Panc1 (cell line): ENCODE measurements around the gene DRD2. TPM values are rescaled to one million over a fixed set of nuclear protein-coding genes. Genes with fewer than 3 reads are reported as not detected.

Experiments
- ATAC-seq: fragments of 200-7000 bp; cut with Tn5 transposase; 2 replicates; pipeline ENCODE4 v1.9.1; 2020; ENCODE audit warnings: mild to moderate bottlenecking, moderate library complexity
- BruUV-seq: library from RNA; stranded (reverse); fragments of 400-500 nt; replicated peaks from 2 replicates; lab custom pipeline; 2021; lab: Mats Ljungman, UMichigan
- CTCF ChIA-PET: fragments of 300-600 bp; sonication (Branson Sonifier 250); formaldehyde crosslinking; loops from one replicate; lab custom pipeline; 2022; ENCODE audit warnings: antibody characterized with exemption; lab: Charles Lee
- POLR2A ChIA-PET: fragments of 300-600 bp; sonication (Branson Sonifier 250); formaldehyde crosslinking; loops from one replicate; lab custom pipeline; 2022; ENCODE audit warnings: antibody characterized with exemption; lab: Charles Lee
- DNase-seq: peaks from one replicate; pipeline ENCODE4 v3.0.0-alpha.2; 2010; ENCODE audit warnings: low read depth, low spot score
- H3K27ac ChIP-seq: 2 replicates; pipeline ENCODE4 v1.5.1; 2011; ENCODE audit warnings: mild to moderate bottlenecking, low read length, inconsistent platforms
- H3K27me3 ChIP-seq: fragments of 200-500 bp; sonication (Bioruptor generic); 2 replicates; pipeline ENCODE4 v1.6.0; 2014; ENCODE audit warnings: low read length, inconsistent platforms; ENCODE audit not compliant: control insufficient read depth, insufficient read depth
- H3K36me3 ChIP-seq: fragments of 200-500 bp; sonication (Bioruptor generic); 2 replicates; pipeline ENCODE4 v1.5.1; 2014; ENCODE audit warnings: inconsistent platforms, mild to moderate bottlenecking, low read length, moderate library complexity; ENCODE audit not compliant: control insufficient read depth, insufficient read depth
- H3K4me1 ChIP-seq: 2 replicates; pipeline ENCODE4 v1.5.1; 2011; ENCODE audit warnings: inconsistent platforms, mild to moderate bottlenecking, low read length, moderate library complexity; ENCODE audit not compliant: control insufficient read depth, insufficient read depth
- H3K4me3 ChIP-seq, 2 experiments: 2 replicates each; pipeline ENCODE4 v1.5.1; 2011 to 2012; ENCODE audit warnings: low read depth in 2 of 2, low read length in 2 of 2, mild to moderate bottlenecking in 2 of 2, inconsistent platforms in 1 of 2, moderate library complexity in 1 of 2
- H3K9me3 ChIP-seq: fragments of 200-500 bp; sonication (Bioruptor generic); 2 replicates; pipeline ENCODE4 v1.5.1; 2014; ENCODE audit warnings: low read depth, mild to moderate bottlenecking, inconsistent platforms, low read length, moderate library complexity; ENCODE audit not compliant: control insufficient read depth, insufficient read depth
- POLR2AphosphoS5 ChIP-seq: IDR thresholded peaks from 2 replicates; pipeline ENCODE4 v1.6.1; 2012; ENCODE audit warnings: mild to moderate bottlenecking, low read depth, low read length, moderate library complexity
- SIN3A ChIP-seq: IDR thresholded peaks from 2 replicates; pipeline ENCODE4 v1.6.1; 2012; ENCODE audit warnings: low read depth, mild to moderate bottlenecking, low read length, moderate library complexity, borderline replicate concordance; ENCODE audit not compliant: insufficient read depth
- TCF7L2 ChIP-seq: IDR thresholded peaks from 2 replicates; pipeline ENCODE4 v1.6.1; 2011; ENCODE audit warnings: mild to moderate bottlenecking, low read depth, low read length, inconsistent platforms
- in situ Hi-C: cut with HindIII; loops from 2 replicates; pipeline ENCODE4 v1.10.0; 2016; ENCODE audit warnings: low sequenced_read_pairs, low pct_unique_long_range_greater_than_20kb
- intact Hi-C: fragments of 100-400 bp; cut with micrococcal nuclease; formaldehyde crosslinking; loops from one replicate; pipeline ENCODE4 v1.10.0; 2022; ENCODE audit not compliant: unreplicated experiment
- total RNA-seq: library from RNA; stranded (reverse); gene quantifications from one replicate; pipeline ENCODE4 v1.2.1, GENCODE V29; 2021; ENCODE audit not compliant: unreplicated experiment
- TF ChIP-seq, protein P1 (sequence below): fragments of 450-650 bp; IDR thresholded peaks from 2 replicates; pipeline ENCODE4 v1.5.1; 2017; ENCODE audit warnings: mild to moderate bottlenecking
- TF ChIP-seq, protein P2 (sequence below), 2 experiments: IDR thresholded peaks; 2 replicates each; pipeline ENCODE4 v1.6.1; 2011 to 2012; ENCODE audit warnings: low read depth in 2 of 2, control low read depth in 1 of 2, low read length in 1 of 2, mild to moderate bottlenecking in 1 of 2, moderate library complexity in 1 of 2; ENCODE audit not compliant: insufficient read depth in 1 of 2

Gene DRD2
- total RNA-seq, 1 experiment from 2014 or later, result 5.3 TPM

- intact Hi-C loops (no loop called here), in situ Hi-C loops (no loop called here)
- H3K4me3 ChIP-seq, result no peak overlapping the region
- BruUV-seq, result no TSS peak
- DNase-seq (no peak), ATAC-seq (no peak)
- CTCF ChIA-PET, result no interaction called here
- no peaks in the 10 kb centered on the region for H3K9me3 ChIP-seq
- H3K4me1 ChIP-seq, result no peaks in the 10 kb centered on the region; the same call in 1 of the 2 replicates
- no peak overlapping the region for H3K27ac ChIP-seq
- TF ChIP-seq TCF7L2 (no peak), POLR2AphosphoS5 (no peak), SIN3A (no peak)
- TF ChIP-seq, protein P1, sequence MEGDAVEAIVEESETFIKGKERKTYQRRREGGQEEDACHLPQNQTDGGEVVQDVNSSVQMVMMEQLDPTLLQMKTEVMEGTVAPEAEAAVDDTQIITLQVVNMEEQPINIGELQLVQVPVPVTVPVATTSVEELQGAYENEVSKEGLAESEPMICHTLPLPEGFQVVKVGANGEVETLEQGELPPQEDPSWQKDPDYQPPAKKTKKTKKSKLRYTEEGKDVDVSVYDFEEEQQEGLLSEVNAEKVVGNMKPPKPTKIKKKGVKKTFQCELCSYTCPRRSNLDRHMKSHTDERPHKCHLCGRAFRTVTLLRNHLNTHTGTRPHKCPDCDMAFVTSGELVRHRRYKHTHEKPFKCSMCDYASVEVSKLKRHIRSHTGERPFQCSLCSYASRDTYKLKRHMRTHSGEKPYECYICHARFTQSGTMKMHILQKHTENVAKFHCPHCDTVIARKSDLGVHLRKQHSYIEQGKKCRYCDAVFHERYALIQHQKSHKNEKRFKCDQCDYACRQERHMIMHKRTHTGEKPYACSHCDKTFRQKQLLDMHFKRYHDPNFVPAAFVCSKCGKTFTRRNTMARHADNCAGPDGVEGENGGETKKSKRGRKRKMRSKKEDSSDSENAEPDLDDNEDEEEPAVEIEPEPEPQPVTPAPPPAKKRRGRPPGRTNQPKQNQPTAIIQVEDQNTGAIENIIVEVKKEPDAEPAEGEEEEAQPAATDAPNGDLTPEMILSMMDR, result no peak
- TF ChIP-seq, protein P2, sequence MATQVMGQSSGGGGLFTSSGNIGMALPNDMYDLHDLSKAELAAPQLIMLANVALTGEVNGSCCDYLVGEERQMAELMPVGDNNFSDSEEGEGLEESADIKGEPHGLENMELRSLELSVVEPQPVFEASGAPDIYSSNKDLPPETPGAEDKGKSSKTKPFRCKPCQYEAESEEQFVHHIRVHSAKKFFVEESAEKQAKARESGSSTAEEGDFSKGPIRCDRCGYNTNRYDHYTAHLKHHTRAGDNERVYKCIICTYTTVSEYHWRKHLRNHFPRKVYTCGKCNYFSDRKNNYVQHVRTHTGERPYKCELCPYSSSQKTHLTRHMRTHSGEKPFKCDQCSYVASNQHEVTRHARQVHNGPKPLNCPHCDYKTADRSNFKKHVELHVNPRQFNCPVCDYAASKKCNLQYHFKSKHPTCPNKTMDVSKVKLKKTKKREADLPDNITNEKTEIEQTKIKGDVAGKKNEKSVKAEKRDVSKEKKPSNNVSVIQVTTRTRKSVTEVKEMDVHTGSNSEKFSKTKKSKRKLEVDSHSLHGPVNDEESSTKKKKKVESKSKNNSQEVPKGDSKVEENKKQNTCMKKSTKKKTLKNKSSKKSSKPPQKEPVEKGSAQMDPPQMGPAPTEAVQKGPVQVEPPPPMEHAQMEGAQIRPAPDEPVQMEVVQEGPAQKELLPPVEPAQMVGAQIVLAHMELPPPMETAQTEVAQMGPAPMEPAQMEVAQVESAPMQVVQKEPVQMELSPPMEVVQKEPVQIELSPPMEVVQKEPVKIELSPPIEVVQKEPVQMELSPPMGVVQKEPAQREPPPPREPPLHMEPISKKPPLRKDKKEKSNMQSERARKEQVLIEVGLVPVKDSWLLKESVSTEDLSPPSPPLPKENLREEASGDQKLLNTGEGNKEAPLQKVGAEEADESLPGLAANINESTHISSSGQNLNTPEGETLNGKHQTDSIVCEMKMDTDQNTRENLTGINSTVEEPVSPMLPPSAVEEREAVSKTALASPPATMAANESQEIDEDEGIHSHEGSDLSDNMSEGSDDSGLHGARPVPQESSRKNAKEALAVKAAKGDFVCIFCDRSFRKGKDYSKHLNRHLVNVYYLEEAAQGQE (IDR thresholded peaks at IDR 0.05; ENCODE audit: insufficient read depth in 1 of 2, low read depth in 2 of 2, low read length in 1 of 2), result no peak
- no peaks in the 10 kb centered on the region for H3K36me3 ChIP-seq
- POLR2A ChIA-PET, result no interaction called here
- H3K27me3 ChIP-seq, result peaks cover 35% of the 10 kb centered on the region
Measured at GRCh38 chr11:113476553-113476952, 1.4 kb upstream of the DRD2 start.

- intact Hi-C loops, result no loop called here
- peak overlapping the region; percentile 34 to 44 for H3K4me3 ChIP-seq
- peak; percentile 71 for ATAC-seq
Measured at GRCh38 chr11:113474362-113475159, 637 bp downstream of the DRD2 start.

More at GRCh38 chr11:113474362-113475159, 637 bp downstream of the DRD2 start:
- in situ Hi-C loops, result no loop called here
- Histone ChIP-seq H3K36me3 (no peaks in the 10 kb centered on the region), H3K27ac (no peak overlapping the region), H3K27me3 (peaks cover 33% of the 10 kb centered on the region), H3K4me1 (no peaks in the 10 kb centered on the region; the same call in 1 of the 2 replicates), H3K9me3 (no peaks in the 10 kb centered on the region)
- POLR2A ChIA-PET, result no interaction called here
- BruUV-seq, result no TSS peak
- CTCF ChIA-PET, result no interaction called here
- no peak for DNase-seq
- TF ChIP-seq, protein P1, result no peak
- TF ChIP-seq TCF7L2 (no peak), SIN3A (no peak), POLR2AphosphoS5 (no peak)
- TF ChIP-seq, protein P2 (IDR thresholded peaks at IDR 0.05; ENCODE audit: insufficient read depth in 1 of 2, low read depth in 2 of 2, low read length in 1 of 2), result peak; percentile 98
